HG03103 (cell line): ENCODE data around the gene SP5.
"Not testable (repeated sequence)": the region's sequence is repeated elsewhere in the genome, so short reads cannot be mapped to it uniquely, and the experiment has no call there.

Source experiments
- ATAC-seq: cut with Tn5 transposase; IDR thresholded peaks from one replicate; pipeline ENCODE4 v1.9.1; 2021; ENCODE audit warnings: low read depth; ENCODE audit not compliant: unreplicated experiment

Gene SP5

DNA sequence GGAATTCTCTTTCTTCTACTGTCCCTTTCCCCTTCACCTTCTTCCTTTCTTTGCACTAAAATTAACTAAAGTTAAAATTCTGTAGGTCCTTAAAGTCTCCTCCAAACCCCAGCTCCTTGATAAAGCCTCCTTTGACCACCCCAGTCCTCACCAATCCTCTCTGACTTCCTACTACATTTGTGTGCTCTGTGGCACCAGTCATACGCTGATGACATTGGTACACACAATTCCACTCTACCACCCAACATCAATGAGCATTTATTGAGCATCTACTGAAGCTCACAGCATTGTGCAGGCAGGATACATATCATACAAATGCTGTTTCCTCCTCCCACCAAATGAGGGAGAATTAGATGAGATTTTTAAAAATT lies 4.5 kb upstream of the SP5 start:
- ATAC-seq = no peak

DNA sequence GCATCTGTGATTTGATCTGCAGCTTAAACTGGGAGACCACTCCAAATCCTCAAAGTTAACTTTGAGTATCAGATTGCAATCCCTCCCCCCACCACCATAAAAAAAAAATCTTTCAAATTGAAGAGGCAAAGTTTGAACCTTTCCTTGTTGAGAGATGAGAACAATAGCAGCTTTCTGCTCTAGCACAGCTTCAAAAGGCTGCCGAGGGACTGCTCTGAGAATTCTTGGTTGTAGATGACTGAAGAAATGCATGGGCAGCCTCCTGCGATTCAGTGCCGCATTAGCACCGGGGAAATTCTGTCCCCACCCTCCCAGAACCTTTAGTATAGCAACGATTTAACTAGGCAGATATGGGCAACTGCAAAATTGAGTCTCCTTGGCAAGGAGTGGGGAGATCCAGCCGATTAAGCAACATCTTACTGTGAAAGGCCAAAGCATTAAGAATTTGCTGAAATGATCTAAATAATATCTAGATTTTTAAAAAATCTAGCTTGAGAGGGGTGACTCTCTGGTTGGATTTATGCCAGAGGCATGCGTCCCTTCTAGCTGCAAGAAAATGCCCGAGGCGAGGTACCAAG lies 3.9 kb upstream of the SP5 start:
- no peak for ATAC-seq

DNA sequence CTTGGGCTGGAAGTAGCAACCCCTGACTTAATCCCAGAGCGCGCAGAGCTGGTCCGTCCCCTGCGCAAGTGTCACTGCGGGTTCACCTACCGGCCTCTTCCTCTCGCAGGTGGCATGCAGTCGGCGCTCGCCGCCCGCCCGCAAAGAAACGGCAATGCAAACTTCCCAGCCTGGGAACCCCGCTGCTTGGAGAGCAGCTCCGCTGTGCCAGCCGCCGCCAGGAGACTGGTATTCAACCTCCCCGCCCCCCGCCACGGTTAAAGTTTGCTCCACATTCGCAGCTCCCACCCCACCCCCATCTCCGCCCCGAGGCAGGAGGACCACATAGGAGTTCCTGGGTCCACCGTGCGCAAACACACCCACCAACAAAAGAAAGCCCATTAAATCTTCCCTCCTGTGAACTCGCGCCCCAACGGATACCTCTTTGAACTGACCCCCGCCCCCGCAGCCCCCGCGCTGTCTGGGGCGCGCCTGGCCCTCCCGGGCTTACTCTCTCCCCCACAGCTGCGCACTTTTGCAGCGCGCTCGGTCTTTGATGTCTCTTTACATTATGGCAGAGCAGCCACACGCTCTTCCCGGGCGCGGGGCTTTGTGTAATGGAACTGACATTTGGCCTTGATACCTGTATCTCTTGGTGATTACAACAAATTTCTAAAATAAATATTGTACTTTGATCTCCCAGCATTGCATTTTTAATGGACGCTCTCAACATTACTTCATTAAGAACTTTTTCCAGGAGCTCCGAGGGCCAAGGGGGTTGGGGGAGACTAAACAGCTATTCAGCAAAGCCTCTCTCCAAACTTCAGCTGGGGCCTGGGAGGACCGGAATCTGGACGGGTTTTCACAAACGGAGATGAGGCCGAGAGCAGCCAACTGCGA lies 3.1 kb upstream of the SP5 start:
- ATAC-seq = no peak

DNA sequence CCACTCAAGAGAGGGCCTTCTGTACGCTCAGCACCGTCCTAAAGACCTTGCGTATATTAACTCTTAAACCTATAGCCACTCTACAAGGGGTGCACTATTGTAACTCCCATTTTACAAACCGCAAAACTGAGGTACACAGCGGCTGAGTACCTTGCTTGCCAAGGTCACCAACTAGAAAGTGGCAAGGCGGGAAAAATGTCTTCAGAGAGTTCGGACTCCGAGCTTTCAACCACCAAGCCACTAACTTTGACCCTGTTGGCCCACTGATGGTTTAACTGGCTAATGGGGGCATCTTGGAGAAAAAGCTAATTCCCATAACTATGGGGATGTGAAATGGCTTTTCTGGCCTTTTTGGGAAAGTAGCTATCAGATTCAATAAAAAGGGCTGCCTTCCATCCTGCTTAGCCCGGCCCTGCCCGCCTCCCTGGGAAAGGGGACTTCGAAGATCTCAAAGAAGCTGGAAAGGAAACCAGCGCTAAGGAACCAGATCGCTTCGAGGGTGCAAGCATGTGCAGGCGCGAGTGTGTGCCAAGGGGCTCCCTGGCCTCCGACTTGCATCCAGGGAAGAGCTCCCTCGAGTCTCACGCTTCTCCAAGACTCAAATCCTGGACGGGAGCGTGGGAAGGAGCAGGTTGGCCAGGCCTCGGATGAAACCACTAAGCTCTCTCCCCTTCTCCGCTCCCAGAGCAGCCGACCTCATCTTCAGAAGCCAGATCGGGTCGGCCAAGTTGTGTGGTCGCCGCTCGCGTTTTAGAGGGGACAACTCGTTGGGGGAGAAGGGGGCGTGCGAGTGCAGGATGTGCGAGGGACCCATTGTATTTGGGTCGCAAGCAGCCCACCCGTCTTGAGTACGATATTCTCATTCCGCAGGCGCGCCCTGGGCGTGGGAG lies 2.2 kb upstream of the SP5 start:
- ATAC-seq = no peak

DNA sequence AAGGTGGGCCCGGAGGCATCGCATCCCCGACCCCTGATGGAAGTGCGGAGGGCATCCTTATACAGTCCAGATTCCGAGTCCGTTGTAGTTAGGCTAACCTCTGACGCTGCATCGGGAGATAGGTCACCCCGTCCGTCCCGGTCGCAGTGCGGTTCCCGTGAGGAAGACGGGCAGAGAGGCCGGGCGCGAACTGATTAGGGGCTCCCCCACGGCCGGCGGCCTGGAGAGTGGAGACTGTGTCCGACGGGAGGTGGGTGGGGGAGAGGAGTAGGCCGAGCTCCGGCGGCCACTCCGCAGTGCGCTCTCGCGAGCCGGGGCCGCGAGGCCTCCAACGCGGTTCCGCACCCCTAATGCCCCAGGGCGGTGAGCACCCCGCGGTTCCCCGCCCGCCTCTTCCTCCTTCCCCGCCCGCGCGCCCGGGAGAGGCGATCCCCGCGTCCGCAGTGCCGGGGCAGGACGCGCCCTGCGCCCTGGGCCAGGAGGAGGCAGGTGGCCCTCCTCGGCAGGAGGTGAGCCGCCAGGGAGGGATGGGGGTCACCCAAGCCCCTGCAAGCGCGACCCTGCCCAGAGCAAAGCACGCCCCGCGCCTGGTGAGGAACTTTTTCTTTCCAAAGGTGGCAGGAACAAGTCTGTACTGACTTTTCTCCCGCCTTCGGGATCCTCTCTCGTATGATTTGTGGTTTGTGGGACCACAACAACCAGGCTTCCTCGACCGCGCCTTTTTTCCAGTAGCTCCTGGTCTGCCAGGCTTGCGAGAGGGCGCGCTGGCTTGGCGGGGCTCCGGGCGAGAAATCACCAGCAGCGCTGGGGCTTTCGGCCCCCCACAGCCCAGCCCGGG lies 1.4 kb upstream of the SP5 start:
- ATAC-seq = no peak

DNA sequence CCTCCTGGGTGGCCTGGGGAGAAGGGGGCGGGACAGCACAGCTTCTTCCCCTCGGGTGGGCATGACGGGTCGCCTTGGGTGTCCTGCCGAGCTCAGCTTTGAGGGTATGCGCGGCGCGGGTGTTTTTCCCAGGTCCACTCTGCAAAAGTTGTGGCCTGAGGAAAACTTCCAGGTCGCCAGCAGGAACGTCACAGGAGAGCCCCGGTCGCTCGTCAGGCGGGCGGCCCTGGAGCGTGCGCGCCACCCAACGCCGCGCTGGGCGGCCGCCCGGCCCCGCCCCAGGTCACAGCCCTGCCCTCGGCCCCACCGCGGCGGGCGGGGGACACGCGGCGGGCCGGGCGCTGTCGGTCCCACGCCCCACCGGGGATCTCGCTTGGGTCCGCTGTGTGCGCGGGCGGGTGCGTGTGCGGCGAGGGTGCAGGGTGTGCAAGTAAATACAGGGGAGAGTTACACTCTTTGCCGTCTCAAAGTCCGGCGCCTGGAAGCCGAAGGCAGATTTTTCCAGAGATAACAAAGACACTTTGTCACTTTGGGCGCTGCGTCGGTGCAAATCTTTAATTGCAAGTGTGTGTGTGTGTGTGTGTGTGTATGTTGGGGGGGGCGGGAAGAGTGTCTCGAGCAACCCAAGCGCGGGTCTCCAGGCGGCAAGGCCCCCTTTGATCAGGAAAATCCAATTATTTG lies 616 bp upstream of the SP5 start:
- no peak for ATAC-seq

DNA sequence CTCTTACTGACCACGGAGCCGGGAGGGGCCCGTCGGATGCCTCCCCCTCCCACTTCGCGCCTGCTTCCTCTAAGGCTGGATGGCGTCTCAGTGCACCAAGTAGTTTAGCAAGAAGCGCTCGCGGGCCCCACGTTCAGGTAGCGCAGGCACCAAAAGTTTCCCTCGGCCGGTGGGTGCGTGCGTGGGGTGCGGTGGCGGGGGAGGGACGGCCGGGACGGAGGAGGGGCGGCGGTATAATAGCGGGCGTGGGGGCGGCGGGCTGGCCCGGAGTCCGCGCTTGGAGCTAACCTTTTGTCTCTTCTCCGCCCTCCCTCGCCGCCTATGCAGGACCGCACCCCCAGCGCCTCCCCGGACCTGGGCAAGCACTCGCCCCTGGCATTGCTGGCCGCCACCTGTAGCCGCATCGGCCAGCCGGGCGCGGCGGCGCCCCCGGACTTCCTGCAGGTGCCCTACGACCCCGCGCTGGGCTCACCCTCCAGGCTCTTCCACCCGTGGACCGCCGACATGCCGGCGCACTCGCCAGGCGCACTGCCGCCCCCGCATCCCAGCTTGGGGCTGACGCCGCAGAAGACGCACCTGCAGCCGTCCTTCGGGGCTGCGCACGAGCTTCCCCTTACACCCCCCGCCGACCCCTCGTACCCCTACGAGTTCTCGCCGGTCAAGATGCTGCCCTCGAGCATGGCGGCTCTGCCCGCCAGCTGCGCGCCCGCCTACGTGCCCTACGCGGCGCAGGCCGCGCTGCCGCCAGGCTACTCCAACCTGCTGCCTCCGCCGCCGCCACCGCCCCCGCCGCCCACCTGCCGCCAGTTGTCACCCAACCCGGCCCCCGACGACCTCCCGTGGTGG lies 1.0 kb downstream of the SP5 start:
- ATAC-seq = no peak

DNA sequence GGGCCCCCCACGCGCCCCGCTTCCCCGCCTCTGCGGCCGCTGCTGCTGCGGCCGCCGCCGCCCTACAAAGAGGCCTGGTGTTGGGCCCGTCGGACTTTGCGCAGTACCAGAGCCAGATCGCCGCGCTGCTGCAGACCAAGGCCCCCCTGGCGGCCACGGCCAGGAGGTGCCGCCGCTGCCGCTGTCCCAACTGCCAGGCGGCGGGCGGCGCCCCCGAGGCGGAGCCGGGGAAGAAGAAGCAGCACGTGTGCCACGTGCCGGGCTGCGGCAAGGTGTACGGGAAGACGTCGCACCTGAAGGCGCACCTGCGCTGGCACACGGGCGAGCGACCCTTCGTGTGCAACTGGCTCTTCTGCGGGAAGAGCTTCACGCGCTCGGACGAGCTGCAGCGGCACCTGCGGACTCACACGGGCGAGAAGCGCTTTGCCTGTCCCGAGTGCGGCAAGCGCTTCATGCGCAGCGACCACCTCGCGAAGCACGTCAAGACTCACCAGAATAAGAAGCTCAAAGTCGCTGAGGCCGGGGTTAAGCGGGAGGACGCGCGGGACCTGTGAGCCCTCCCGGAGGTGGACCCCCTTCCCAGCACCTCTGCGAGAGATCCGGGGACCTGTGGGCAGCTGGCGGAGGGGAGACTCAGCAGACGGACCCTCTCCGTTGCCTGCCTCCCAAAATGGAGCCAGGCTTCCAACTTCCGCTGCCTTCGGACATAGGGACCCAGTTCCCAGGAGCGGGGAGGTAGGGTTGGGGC lies 1.9 kb downstream of the SP5 start:
- ATAC-seq = no peak

DNA sequence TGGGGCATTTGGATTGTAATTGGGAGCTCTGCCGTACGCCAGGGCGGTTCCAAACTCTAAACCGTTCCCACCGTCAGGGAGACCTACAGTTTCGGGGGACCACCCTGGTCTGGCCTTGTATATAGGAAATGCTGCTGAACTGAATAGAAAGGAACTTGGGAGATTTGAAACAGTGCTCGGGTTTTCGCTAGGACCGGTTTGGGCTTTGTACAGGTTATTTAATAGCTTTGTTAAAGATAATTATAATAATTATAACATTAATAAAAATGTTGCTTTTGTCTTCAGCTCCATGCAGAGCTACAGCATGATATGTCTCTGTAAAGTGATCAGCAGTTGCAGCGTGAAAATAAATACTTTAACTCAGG lies 2.4 kb downstream of the SP5 start:
- no peak for ATAC-seq

DNA sequence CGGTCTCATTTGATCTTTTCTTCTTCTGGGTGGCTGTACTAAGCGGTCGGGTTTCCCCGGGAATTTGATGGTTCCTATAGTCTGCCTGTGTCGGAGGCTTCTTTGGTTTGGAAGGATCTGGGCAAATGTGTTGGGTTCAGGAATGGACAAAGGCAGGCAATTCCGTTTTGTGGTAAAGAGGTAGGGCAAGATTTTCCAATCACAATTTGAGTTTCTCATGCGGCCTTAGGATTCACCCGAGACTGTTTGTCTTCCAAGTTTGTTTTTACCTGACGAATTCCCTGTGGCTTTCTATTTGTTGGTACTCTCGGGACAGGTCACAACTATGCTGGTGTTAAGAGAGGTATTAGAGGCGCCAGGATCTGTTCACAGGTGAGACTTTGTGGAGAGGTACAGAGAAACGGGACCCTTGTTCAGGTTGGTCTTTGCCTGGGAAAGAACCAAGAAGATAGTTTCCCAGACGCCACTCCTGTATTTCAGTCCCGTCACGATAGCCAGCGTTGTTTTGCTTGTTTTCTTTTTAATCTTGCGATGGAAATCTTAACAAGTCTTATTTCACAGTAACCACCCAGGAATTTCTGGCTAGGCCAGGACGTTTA lies 3.0 kb downstream of the SP5 start:
- no peak for ATAC-seq

DNA sequence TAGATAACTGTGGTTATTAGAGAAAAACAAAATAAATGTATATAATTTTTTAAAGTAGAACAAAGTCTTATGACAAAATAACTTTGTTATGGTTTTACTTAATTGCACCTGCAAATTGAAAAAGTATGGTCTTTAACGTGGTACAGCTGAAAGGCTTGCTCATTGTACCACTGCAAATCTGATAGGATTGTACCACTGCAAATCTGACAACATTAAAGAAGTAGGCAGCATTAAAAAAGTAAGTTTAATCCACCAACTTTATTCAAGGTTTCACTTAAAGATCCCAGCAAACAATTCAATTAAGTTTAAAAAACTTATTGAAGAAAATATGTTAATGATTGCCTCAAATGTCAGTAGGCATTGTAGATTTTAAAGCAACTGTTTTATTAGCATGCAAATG lies 4.7 kb downstream of the SP5 start:
- no peak for ATAC-seq

DNA sequence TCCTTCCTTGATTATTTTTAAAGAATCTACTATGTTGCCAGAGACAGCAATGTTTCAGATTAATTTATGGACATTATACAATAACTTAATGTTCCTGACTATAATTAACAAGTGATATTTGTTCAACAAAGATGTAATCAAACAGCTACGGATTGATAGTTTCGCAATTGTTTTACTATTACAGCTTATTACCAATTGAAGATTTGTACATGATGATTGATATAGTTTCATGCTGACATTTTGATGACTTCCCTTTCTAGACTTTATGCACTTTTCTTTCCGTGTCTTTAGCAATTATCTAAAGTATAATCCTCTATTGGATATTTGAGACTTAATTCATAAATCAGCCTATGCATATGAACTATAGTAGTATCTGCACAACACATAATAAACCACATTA lies 6.5 kb downstream of the SP5 start:
- no peak for ATAC-seq

DNA sequence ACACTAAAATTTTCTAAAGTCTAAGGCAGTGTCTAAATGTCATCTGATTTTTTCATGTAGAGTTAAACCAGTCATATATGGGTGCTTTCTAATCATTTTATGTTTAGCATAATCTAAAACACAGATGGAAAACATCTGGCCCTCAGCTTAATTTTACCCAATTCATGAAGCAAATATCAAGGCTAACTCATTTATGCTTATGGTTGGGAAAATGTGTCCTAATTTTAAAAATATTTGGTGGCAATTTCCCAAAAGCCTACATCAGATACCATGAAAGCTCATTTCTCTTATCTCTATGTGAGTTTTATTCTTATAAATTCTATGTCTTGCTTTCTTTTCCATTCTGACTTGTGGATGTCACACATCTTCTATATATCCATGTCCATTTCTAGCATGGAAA lies 7.2 kb downstream of the SP5 start:
- no peak for ATAC-seq

DNA sequence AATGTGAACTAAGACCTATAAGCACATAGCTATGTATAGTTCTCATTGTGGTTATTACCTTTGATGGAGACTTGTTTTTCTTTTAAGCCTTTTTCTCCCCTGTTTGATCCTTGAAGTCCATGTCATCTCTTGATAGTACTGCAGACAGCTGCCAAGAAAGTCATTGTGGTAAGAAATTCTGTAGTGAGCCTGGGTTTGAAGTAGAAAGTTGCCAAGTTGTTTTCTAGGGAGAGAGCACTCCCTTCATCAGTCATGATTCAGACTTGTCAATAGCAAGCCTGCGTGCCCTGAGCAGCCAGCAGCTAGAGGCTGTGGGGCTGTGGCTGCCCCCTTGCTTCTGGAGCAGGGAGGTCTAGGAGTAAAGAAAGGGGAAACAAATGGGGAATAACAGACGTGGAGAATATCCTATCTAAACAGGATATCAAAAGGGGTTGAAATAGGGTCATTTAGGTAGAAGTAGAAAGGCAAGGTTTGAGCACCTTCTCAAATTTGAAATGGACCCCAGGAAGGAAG lies 8.4 kb downstream of the SP5 start:
- no peak for ATAC-seq

DNA sequence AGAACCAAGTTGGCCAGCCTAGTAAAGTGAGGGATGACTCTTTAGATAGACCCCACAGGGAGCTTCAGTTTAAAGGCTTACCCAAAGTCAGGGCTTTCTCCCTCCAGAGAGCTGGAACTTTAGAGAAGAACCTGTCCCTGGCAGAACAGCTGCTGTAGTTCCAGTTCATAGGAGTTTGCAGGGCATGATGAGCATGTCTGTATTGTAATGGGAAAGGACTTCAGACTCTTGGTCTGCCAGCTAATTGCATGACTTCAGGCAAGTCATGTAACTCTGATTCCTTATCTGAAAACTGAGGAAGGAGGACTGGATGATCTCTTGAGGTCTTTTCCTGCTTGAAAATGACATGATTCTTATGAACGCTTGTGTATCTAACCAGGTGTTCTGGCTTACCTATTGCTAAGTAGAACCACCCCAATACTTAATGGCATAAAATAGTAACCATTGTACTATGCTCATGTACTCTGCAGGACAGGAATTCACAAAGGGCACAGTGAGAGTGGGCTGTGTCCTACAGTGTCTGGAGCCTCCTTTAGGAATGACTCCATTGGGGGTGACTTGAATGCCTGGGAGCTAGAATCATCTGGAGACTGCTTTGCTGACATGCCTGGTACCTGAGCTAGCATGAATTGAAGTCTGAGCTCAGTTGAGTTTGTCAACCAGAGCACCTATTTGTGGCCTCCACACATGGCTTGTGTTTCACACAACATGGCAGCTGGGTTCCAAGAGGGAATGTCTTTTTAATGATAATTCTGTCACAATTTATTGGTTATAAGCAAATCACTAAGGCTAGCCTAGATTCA lies 18.9 kb downstream of the SP5 start:
- ATAC-seq = no peak

DNA sequence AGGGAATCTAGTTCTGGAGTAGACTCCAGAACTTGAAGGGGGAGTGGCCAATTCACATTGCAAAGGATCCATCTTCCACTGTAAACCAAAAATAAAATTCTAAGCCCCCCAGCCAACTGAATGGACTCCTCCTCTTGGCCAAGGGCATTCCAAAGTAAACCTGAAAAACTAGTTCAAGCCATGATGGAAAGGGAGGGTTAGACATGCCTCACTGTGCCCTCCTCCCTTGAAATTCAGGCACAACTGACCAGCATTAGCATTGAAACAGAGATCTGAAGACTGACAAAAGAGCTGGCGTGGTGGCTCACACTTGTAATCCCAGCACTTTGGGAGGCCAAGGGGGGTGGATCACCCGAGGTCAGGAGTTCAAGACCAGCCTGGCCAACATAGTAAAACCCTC lies 19.5 kb downstream of the SP5 start:
- not testable (repeated sequence) for ATAC-seq

DNA sequence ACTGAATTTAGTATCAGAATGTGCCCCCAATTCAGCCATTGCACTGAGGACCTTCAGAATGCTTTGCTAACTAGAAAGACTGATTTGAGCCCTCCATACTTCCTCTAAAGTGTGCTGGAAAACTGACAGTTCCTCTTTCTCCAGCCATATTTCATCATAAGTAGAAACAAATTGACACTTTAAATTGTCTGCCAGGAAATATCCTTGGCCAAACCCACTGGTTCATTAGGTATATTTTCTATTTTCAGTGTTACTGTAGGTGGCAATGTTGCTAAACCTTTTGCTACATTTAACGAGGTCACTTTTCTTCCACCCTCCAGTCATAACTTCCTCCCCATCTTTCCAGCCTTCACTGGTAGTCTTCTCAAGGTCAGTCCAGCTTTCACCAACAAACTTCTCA lies 21.5 kb downstream of the SP5 start:
- no peak for ATAC-seq
